Stimulated activated naive CD8-positive, alpha-beta T cell treated with anti-CD3 and anti-CD28 coated beads, Interleukin-15, amount 100 ng/mL, for 72 hours (primary cell): Measurements from ENCODE around the gene DIAPH3.

Source experiments
- ATAC-seq: fragments of 150-1000 bp; cut with Tn5 transposase; 2 replicates; pipeline ENCODE4 v1.10.0; 2021; ENCODE audit warnings: mild to moderate bottlenecking, moderate library complexity
- DNase-seq, 2 donors: peaks; one replicate each; pipeline ENCODE4 v3.0.0; 2021 to 2022
- H3K27ac Mint-ChIP-seq, 2 donors: one replicate each; pipeline ENCODE4 v1.8.0; 2022; ENCODE audit warnings: mild to moderate bottlenecking in 2 of 2, mixed read lengths in 2 of 2, moderate library complexity in 2 of 2
- H3K27me3 Mint-ChIP-seq: one replicate; pipeline ENCODE4 v1.8.0; 2022; ENCODE audit warnings: mixed read lengths
- H3K4me1 Mint-ChIP-seq: one replicate; pipeline ENCODE4 v1.8.0; 2022; ENCODE audit warnings: mild to moderate bottlenecking, mixed read lengths
- H3K4me3 Mint-ChIP-seq, 2 donors: one replicate each; pipeline ENCODE4 v1.8.0; 2022; ENCODE audit warnings: mild to moderate bottlenecking in 2 of 2, mixed read lengths in 2 of 2, moderate library complexity in 1 of 2
- H3K9me3 Mint-ChIP-seq, 2 donors: one replicate each; pipeline ENCODE4 v1.8.0; 2022; ENCODE audit warnings: mixed read lengths in 2 of 2

The DIAPH3 gene

DNA sequence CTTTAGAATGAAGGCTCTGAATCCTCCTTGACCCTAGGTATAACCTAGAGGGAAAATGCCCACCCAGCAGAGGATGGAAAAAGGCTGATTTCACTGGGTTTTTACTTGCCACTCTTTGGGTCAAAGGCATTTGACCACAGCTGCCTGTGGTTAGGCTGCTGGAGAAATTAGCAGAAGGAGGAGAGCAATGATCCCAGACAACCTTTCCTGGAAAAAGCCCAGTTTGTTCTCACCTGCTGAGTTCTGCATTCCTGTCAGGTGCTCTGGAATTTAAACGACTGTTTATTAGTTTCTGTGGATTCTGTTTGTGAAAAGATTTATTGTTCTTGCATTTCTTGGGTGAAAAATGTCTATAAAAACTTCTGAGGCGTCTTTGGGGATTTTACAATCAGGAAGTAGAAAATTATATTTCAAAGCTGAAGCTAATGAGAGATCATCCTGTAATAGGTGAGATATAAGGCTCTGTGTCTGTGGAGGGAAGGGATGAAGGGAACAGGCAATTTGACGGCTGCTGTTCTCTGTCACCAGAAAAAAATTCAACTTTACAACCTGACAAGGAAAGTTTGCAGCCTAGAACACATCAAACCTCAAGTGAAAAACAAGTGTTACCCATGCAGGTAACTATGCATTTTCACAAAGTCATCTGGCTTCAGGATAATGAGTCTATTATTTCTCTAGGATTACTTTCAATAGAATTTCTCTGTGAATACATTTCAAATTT, 519.7 kb downstream of the DIAPH3 start:
- Mint-ChIP-seq H3K4me1 (no peaks in the 10 kb centered on the region), H3K9me3 (no peaks in the 10 kb centered on the region), H3K4me3 (no peak overlapping the region), H3K27me3 (no peaks in the 10 kb centered on the region), H3K27ac (no peak overlapping the region)
- no peak for ATAC-seq
- no peak for DNase-seq

DNA sequence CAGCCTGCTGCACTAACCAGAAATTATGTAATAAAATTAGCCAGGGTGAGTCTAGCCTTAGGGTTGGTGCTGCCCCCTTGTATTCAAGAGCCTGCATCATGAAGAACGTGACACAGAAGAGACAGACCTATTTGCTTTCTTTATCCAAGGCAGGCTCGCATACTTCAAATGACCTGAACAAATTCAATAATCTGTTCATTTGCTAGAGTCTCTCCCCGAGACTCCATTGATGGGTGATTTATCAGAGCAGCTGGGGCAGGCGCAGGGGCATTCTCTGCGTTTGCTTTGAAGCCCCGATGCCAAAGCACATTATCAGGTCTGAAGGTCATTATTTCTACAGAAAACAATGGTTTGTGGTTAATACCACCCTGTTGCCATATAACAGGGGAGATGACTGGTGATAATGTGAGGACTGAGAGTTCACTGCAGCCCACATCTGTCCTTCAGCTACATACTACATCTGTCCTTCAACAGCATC, 520.3 kb downstream of the DIAPH3 start:
- DNase-seq = no peak
- ATAC-seq = no peak
- H3K27me3 Mint-ChIP-seq = no peaks in the 10 kb centered on the region
- no peaks in the 10 kb centered on the region for H3K4me1 Mint-ChIP-seq
- H3K27ac Mint-ChIP-seq = no peak overlapping the region
- H3K9me3 Mint-ChIP-seq = no peaks in the 10 kb centered on the region
- no peak overlapping the region for H3K4me3 Mint-ChIP-seq

- no peaks in the 10 kb centered on the region for H3K9me3 Mint-ChIP-seq
- no peak for ATAC-seq
Measured at GRCh38 chr13:59641817-59642216, 521.9 kb downstream of the DIAPH3 start.

GRCh38 chr13:59641261-59641660, 522.5 kb downstream of the DIAPH3 start:
- no peak overlapping the region for H3K4me3 Mint-ChIP-seq
- H3K27ac Mint-ChIP-seq = no peak overlapping the region
- H3K27me3 Mint-ChIP-seq = no peaks in the 10 kb centered on the region
- H3K9me3 Mint-ChIP-seq = no peaks in the 10 kb centered on the region
- no peaks in the 10 kb centered on the region for H3K4me1 Mint-ChIP-seq
- DNase-seq (no peak), ATAC-seq (no peak)

More at GRCh38 chr13:59641817-59642216, 521.9 kb downstream of the DIAPH3 start:
- no peak overlapping the region for H3K27ac Mint-ChIP-seq
- H3K4me3 Mint-ChIP-seq = no peak overlapping the region
- no peaks in the 10 kb centered on the region for H3K27me3 Mint-ChIP-seq
- H3K4me1 Mint-ChIP-seq = no peaks in the 10 kb centered on the region
- DNase-seq = no peak

DNA sequence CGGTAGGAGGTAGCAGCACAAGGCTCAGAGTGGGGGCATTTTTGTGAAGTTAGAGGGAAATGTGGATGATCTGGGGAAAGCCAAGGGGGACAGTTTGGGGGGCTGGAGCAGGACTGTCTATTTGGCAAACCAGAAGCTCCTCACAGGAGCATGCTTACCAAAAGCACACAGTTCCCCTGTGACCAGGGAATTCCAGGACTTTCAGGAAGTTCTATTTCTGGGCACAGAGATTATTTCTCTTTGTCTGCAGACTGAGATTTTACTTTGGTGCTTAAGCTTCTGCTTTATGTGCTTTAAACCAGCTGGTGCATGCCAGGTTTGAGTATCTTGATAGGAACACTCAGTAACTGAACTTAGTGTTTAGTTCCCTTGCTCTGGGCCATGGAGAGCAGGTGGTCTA, 525.3 kb downstream of the DIAPH3 start:
- DNase-seq (no peak), ATAC-seq (no peak)
- Mint-ChIP-seq H3K27ac (no peak overlapping the region), H3K27me3 (no peaks in the 10 kb centered on the region), H3K4me3 (no peak overlapping the region), H3K4me1 (no peaks in the 10 kb centered on the region), H3K9me3 (no peaks in the 10 kb centered on the region)

GRCh38 chr13:59635589-59635988, 528.1 kb downstream of the DIAPH3 start:
- Mint-ChIP-seq H3K4me3 (no peak overlapping the region), H3K4me1 (no peaks in the 10 kb centered on the region), H3K27me3 (no peaks in the 10 kb centered on the region), H3K27ac (no peak overlapping the region), H3K9me3 (no peaks in the 10 kb centered on the region)
- ATAC-seq = no peak
- no peak for DNase-seq

- no peak overlapping the region for H3K4me3 Mint-ChIP-seq
- ATAC-seq = no peak
- H3K4me1 Mint-ChIP-seq = no peaks in the 10 kb centered on the region
Measured at GRCh38 chr13:59633290-59633689, 530.4 kb downstream of the DIAPH3 start.

GRCh38 chr13:59631271-59631670, 532.5 kb downstream of the DIAPH3 start:
- DNase-seq (no peak), ATAC-seq (no peak)
- H3K27me3 Mint-ChIP-seq = peaks cover under 1% of the 10 kb centered on the region
- H3K9me3 Mint-ChIP-seq = no peaks in the 10 kb centered on the region
- no peaks in the 10 kb centered on the region for H3K4me1 Mint-ChIP-seq
- no peak overlapping the region for H3K27ac Mint-ChIP-seq
- no peak overlapping the region for H3K4me3 Mint-ChIP-seq

More at GRCh38 chr13:59633290-59633689, 530.4 kb downstream of the DIAPH3 start:
- Mint-ChIP-seq H3K9me3 (no peaks in the 10 kb centered on the region), H3K27me3 (no peaks in the 10 kb centered on the region), H3K27ac (no peak overlapping the region)
- no peak for DNase-seq

- H3K27me3 Mint-ChIP-seq = peaks cover 33% of the 10 kb centered on the region
- DNase-seq (no peak), ATAC-seq (no peak)
- H3K9me3 Mint-ChIP-seq = peaks cover 0 to 5% of the 10 kb centered on the region in 2 donors
- H3K4me1 Mint-ChIP-seq = no peaks in the 10 kb centered on the region
- H3K4me3 Mint-ChIP-seq = no peak overlapping the region
- H3K27ac Mint-ChIP-seq = no peak overlapping the region
Measured at GRCh38 chr13:59625111-59625510, 538.6 kb downstream of the DIAPH3 start.

DNA sequence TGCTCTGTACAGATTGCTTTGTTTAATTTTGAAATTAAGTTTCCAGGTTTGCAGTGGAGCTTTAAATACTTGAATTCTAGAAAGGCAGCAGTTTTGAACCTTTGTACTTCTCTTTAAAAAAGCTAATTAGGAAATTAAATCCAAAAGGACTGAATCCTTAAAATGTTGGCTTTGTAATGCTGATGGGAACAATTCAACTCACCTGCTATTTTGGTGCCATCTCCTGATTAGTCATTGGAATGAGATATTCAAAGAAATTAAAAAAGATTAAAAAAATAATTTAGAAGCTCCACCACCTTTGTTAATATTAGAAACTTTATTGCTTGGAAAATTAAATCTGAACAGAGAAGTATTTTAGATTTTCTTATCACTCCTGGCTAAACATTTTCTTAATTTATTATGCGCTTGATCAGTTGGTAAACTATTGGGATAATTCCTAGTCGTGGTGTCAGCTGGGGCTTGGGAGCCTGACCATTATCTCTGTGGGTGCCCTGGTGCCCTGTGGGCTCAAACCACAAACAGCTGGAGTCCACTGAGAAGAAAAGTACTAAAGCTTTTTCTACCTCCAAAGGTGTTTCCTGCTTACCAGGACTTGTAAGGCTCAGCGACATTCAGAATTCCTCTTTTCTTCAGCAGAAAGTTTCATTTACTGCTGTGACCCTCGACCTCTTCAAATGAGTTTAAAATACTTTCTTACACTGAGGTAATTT, 540.4 kb downstream of the DIAPH3 start:
- no peak for ATAC-seq
- Mint-ChIP-seq H3K27me3 (peaks cover 33% of the 10 kb centered on the region), H3K4me3 (no peak overlapping the region), H3K9me3 (peaks cover 13 to 15% of the 10 kb centered on the region in 2 donors), H3K27ac (no peak overlapping the region), H3K4me1 (no peaks in the 10 kb centered on the region)
- DNase-seq = no peak

GRCh38 chr13:59621773-59622172, 542.0 kb downstream of the DIAPH3 start:
- Mint-ChIP-seq H3K4me3 (no peak overlapping the region), H3K4me1 (no peaks in the 10 kb centered on the region), H3K27ac (no peak overlapping the region), H3K27me3 (peaks cover 39% of the 10 kb centered on the region), H3K9me3 (peaks cover 15 to 28% of the 10 kb centered on the region in 2 donors)
- DNase-seq (no peak), ATAC-seq (no peak)
